ENCODE measurements around the gene TUBA4B. TPM values are rescaled to one million over a fixed set of nuclear protein-coding genes. Genes with fewer than 3 reads are reported as not detected.
"Not testable (repeated sequence)": the region's sequence is repeated elsewhere in the genome, so short reads cannot be mapped to it uniquely, and the experiment has no call there.

Gene TUBA4B
- total RNA-seq, 4 donors from 2014 or later: 0.43 to 0.83 TPM; not detected in 2

GRCh38 chr2:219254590-219255201, 1.7 kb downstream of the TUBA4B start:
- Histone ChIP-seq H3K4me3 (peak overlapping the region; percentile 55 to 56), H3K27ac (peak overlapping the region in 1 of 2 donors; percentile 67)
- no peak for DNase-seq

GRCh38 chr2:219258942-219259341, 5.9 kb downstream of the TUBA4B start:
- H3K4me3 ChIP-seq; intact Hi-C loops (cut with DNase I; ENCODE audit: low total_unique reads); DNase-seq; H3K9me3 ChIP-seq; H3K36me3 ChIP-seq; H3K27ac ChIP-seq; H3K4me1 ChIP-seq: not testable (repeated sequence)
- peaks cover 0 to 17% of the 10 kb centered on the region in 2 donors for H3K27me3 ChIP-seq

More at GRCh38 chr2:219254590-219255201, 1.7 kb downstream of the TUBA4B start:
- Histone ChIP-seq H3K36me3 (no peaks in the 10 kb centered on the region), H3K27me3 (peaks cover 0 to 17% of the 10 kb centered on the region in 2 donors), H3K9me3 (no peaks in the 10 kb centered on the region), H3K4me1 (no peaks in the 10 kb centered on the region)
- TF ChIP-seq POLR2A (IDR thresholded peaks at IDR 0.05) (no peak), CTCF (IDR thresholded peaks at IDR 0.05) (no peak)
- intact Hi-C loops (cut with DNase I; ENCODE audit: low total_unique reads): no loop called here

- H3K36me3 ChIP-seq: no peaks in the 10 kb centered on the region
- no peak overlapping the region for H3K4me3 ChIP-seq
- no peaks in the 10 kb centered on the region for H3K9me3 ChIP-seq
- no peaks in the 10 kb centered on the region for H3K27me3 ChIP-seq
- TF ChIP-seq POLR2A (IDR thresholded peaks at IDR 0.05): no peak
- TF ChIP-seq CTCF (IDR thresholded peaks at IDR 0.05): no peak
- intact Hi-C loops (cut with DNase I; ENCODE audit: low total_unique reads): no loop called here
- H3K27ac ChIP-seq: no peak overlapping the region
- no peaks in the 10 kb centered on the region for H3K4me1 ChIP-seq
- DNase-seq: no peak
Observed at GRCh38 chr2:219261024-219261855, 8.2 kb downstream of the TUBA4B start.

- no peaks in the 10 kb centered on the region for H3K4me1 ChIP-seq
- H3K4me3 ChIP-seq: no peak overlapping the region
- TF ChIP-seq POLR2A (IDR thresholded peaks at IDR 0.05): no peak
- no peak for TF ChIP-seq CTCF (IDR thresholded peaks at IDR 0.05)
- H3K27me3 ChIP-seq: no peaks in the 10 kb centered on the region
- H3K27ac ChIP-seq: no peak overlapping the region
- no peak for DNase-seq
- no peaks in the 10 kb centered on the region for H3K9me3 ChIP-seq
- intact Hi-C loops (cut with DNase I; ENCODE audit: low total_unique reads): no loop called here
- H3K36me3 ChIP-seq: no peaks in the 10 kb centered on the region
Observed at GRCh38 chr2:219266232-219266631, 13.2 kb downstream of the TUBA4B start.

- intact Hi-C loops (cut with DNase I; ENCODE audit: low total_unique reads): no loop called here
- Histone ChIP-seq H3K27me3 (no peaks in the 10 kb centered on the region), H3K27ac (no peak overlapping the region), H3K9me3 (no peaks in the 10 kb centered on the region), H3K4me1 (no peaks in the 10 kb centered on the region), H3K4me3 (no peak overlapping the region), H3K36me3 (no peaks in the 10 kb centered on the region)
- TF ChIP-seq CTCF (IDR thresholded peaks at IDR 0.05) (no peak), POLR2A (IDR thresholded peaks at IDR 0.05) (no peak)
- DNase-seq: no peak
Observed at GRCh38 chr2:219266886-219267285, 13.8 kb downstream of the TUBA4B start.
